Activated naive CD4-positive, alpha-beta T cell treated with anti-CD3 and anti-CD28 coated beads, Interleukin-2, amount 10 ng/mL, durations not matched to agents 7 days and 5 days (primary cell): ENCODE data around the gene POGLUT2.

Source experiments
- CTCF ChIA-PET: fragments of 350-600 bp; sonication (Branson Sonifier 250); formaldehyde crosslinking; loops from one replicate; lab custom pipeline; 2021; ENCODE audit warnings: antibody characterized with exemption; lab: Charles Lee
- DNase-seq: peaks from one replicate; pipeline ENCODE4 v3.0.0-alpha.2; 2020
- H3K27ac Mint-ChIP-seq: one replicate; pipeline ENCODE4 v1.8.0; 2021; ENCODE audit warnings: mild to moderate bottlenecking, moderate library complexity, mixed read lengths
- H3K27me3 Mint-ChIP-seq: one replicate; pipeline ENCODE4 v1.8.0; 2021; ENCODE audit warnings: mild to moderate bottlenecking, mixed read lengths
- H3K36me3 Mint-ChIP-seq: one replicate; pipeline ENCODE4 v1.8.0; 2021; ENCODE audit warnings: mixed read lengths
- H3K4me1 Mint-ChIP-seq: one replicate; pipeline ENCODE4 v1.8.0; 2021; ENCODE audit warnings: mixed read lengths
- H3K4me3 Mint-ChIP-seq: one replicate; pipeline ENCODE4 v1.8.0; 2021; ENCODE audit warnings: mild to moderate bottlenecking, moderate library complexity, mixed read lengths
- H3K9me3 Mint-ChIP-seq: one replicate; pipeline ENCODE4 v1.8.0; 2021; ENCODE audit warnings: mixed read lengths

The POGLUT2 gene

DNA sequence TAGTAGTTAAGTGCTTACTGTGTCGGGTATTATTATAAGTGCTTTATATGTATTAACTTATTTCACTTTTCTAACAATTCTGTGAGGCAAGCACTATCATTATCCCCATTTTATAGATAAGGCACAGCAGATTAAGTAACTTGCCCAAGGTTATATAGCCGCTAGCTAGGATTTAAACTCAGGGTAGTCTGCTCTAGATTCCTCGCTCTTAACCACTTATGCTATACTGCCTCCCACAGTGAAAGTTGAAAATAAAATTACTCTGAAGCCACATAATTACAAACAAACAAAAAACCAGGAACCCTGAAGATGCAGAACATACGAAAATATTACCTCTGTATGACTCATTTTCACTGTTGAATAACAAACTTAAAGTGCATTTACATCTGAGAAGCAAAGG, 29.1 kb downstream of the POGLUT2 start:
- CTCF ChIA-PET, result interaction anchor here (1.0 to 2.9 kb wide), 2 partner anchors 178 to 188 kb away, joined by 3 to 8 read pairs; no protein-coding TSS in a partner anchor
- no peak for DNase-seq
- Mint-ChIP-seq H3K36me3 (peaks cover 28% of the 10 kb centered on the region), H3K4me1 (peaks cover 44% of the 10 kb centered on the region), H3K4me3 (no peak overlapping the region), H3K27me3 (no peaks in the 10 kb centered on the region), H3K9me3 (no peaks in the 10 kb centered on the region), H3K27ac (no peak overlapping the region)

DNA sequence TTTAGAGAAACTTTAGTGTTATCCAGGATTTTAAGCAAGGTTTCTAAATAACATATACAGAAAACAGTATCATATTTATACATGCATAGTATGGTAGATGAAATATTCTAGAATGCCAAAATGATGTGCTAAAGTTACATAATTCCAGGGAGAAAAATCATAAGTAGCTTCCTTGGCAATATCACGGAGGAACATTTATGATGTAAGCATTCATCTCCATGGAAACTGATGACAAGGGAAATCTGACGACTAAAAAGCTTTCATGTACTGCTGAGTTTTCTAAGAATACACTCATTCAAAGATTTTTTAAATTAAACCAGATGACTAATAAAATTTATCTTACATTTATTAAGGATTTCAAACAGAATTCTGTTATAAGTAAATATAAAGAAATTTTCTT, 29.9 kb downstream of the POGLUT2 start:
- Mint-ChIP-seq H3K27me3 (no peaks in the 10 kb centered on the region), H3K4me3 (no peak overlapping the region), H3K27ac (no peak overlapping the region), H3K4me1 (peaks cover 36% of the 10 kb centered on the region), H3K9me3 (no peaks in the 10 kb centered on the region), H3K36me3 (peaks cover 31% of the 10 kb centered on the region)
- CTCF ChIA-PET, result interaction anchor here (1.0 kb wide), 1 partner anchor 187 kb away, joined by 3 read pairs; no protein-coding TSS in a partner anchor
- DNase-seq, result no peak

GRCh38 chr13:102763741-102764140, 35.0 kb downstream of the POGLUT2 start:
- Mint-ChIP-seq H3K9me3 (no peaks in the 10 kb centered on the region), H3K36me3 (peaks cover 20% of the 10 kb centered on the region), H3K4me3 (no peak overlapping the region), H3K27ac (no peak overlapping the region), H3K4me1 (no peaks in the 10 kb centered on the region), H3K27me3 (no peaks in the 10 kb centered on the region)
- DNase-seq, result no peak
- CTCF ChIA-PET, result no interaction called here

- Mint-ChIP-seq H3K4me1 (no peaks in the 10 kb centered on the region), H3K36me3 (peaks cover 9% of the 10 kb centered on the region), H3K4me3 (no peak overlapping the region), H3K27ac (no peak overlapping the region), H3K27me3 (no peaks in the 10 kb centered on the region), H3K9me3 (no peaks in the 10 kb centered on the region)
- CTCF ChIA-PET, result no interaction called here
- DNase-seq, result no peak
Measured at GRCh38 chr13:102761071-102761470, 37.7 kb downstream of the POGLUT2 start.

DNA sequence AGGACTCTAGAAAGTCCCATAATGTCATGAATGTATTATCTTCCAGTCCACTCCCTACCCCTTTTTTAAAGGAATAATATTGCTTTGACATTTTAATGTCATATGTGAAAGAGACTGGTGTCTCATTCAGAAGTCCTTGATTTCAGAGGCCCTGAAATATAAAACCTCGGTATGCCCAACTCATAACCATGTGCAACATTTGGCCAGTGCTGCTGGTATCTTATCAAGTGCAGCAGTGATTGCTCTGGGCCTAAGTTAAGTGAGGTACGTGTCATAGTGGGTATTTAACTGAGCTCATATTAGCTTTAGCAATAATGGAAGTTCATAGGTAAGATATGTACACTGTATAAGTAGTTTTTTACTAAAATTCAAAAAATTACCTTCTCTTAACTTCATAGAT, 39.9 kb downstream of the POGLUT2 start:
- CTCF ChIA-PET, result interaction anchor here (0.8 kb wide), 1 partner anchor 71 kb away, joined by 3 read pairs; no protein-coding TSS in a partner anchor
- no peaks in the 10 kb centered on the region for H3K27me3 Mint-ChIP-seq

DNA sequence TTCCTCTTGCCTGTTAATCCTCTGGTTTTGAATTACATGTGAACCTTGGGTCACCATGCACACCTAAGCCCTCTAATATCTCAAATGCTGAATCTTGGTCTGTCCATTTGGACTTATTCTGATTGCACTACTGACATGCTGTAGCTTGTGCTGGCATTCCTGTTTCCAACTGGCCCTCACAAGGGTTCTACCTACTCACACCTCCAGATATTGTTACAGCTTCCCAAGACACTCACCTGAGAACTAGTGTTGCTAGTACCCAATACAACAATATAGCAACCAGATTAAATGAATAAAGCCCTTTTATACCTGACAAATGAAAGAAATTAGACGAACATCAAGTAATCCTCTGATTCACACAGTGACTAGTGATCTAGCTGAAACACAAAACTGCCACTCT, 41.8 kb downstream of the POGLUT2 start:
- DNase-seq, result no peak
- Mint-ChIP-seq H3K27ac (no peak overlapping the region), H3K4me1 (no peaks in the 10 kb centered on the region), H3K36me3 (no peaks in the 10 kb centered on the region), H3K9me3 (peaks cover 6% of the 10 kb centered on the region), H3K4me3 (no peak overlapping the region), H3K27me3 (peaks cover under 1% of the 10 kb centered on the region)
- CTCF ChIA-PET, result interaction anchor here (1.0 kb wide), 1 partner anchor 102 kb away, joined by 3 read pairs; no protein-coding TSS in a partner anchor

More for the DNA sequence above, 39.9 kb downstream of the POGLUT2 start:
- H3K27ac Mint-ChIP-seq, result no peak overlapping the region
- peaks cover 2% of the 10 kb centered on the region for H3K36me3 Mint-ChIP-seq
- H3K4me3 Mint-ChIP-seq, result no peak overlapping the region
- H3K4me1 Mint-ChIP-seq, result no peaks in the 10 kb centered on the region
- DNase-seq, result no peak
- H3K9me3 Mint-ChIP-seq, result no peaks in the 10 kb centered on the region

GRCh38 chr13:102751886-102752285, 46.9 kb downstream of the POGLUT2 start:
- Mint-ChIP-seq H3K27me3 (peaks cover 3% of the 10 kb centered on the region), H3K27ac (no peak overlapping the region), H3K4me3 (no peak overlapping the region), H3K4me1 (no peaks in the 10 kb centered on the region), H3K9me3 (peaks cover 6% of the 10 kb centered on the region), H3K36me3 (no peaks in the 10 kb centered on the region)
- CTCF ChIA-PET, result interaction anchor here (0.6 to 0.7 kb wide), 2 partner anchors 44 to 170 kb away, joined by 3 to 4 read pairs; no protein-coding TSS in a partner anchor
- no peak for DNase-seq

GRCh38 chr13:102742506-102742905, 56.3 kb downstream of the POGLUT2 start:
- Mint-ChIP-seq H3K27ac (no peak overlapping the region), H3K4me3 (no peak overlapping the region), H3K27me3 (peaks cover 3% of the 10 kb centered on the region), H3K36me3 (no peaks in the 10 kb centered on the region), H3K4me1 (no peaks in the 10 kb centered on the region), H3K9me3 (peaks cover 8% of the 10 kb centered on the region)
- CTCF ChIA-PET, result no interaction called here
- DNase-seq, result no peak

GRCh38 chr13:102742101-102742500, 56.7 kb downstream of the POGLUT2 start:
- Mint-ChIP-seq H3K4me3 (no peak overlapping the region), H3K4me1 (no peaks in the 10 kb centered on the region), H3K9me3 (peaks cover 8% of the 10 kb centered on the region), H3K36me3 (no peaks in the 10 kb centered on the region), H3K27ac (no peak overlapping the region), H3K27me3 (peaks cover 3% of the 10 kb centered on the region)
- CTCF ChIA-PET, result no interaction called here
- DNase-seq, result no peak
